GM21786 (cell line): ENCODE results near the gene TRIB2.
A peak's percentile ranks its signal among the peaks of the same experiment; 100 is the strongest.
"Not testable (repeated sequence)": the region's sequence is repeated elsewhere in the genome, so short reads cannot be mapped to it uniquely, and the experiment has no call there.

ENCODE experiments used
- ATAC-seq: cut with Tn5 transposase; IDR thresholded peaks from one replicate; pipeline ENCODE4 v1.9.1; 2021; ENCODE audit not compliant: unreplicated experiment

Gene TRIB2

DNA sequence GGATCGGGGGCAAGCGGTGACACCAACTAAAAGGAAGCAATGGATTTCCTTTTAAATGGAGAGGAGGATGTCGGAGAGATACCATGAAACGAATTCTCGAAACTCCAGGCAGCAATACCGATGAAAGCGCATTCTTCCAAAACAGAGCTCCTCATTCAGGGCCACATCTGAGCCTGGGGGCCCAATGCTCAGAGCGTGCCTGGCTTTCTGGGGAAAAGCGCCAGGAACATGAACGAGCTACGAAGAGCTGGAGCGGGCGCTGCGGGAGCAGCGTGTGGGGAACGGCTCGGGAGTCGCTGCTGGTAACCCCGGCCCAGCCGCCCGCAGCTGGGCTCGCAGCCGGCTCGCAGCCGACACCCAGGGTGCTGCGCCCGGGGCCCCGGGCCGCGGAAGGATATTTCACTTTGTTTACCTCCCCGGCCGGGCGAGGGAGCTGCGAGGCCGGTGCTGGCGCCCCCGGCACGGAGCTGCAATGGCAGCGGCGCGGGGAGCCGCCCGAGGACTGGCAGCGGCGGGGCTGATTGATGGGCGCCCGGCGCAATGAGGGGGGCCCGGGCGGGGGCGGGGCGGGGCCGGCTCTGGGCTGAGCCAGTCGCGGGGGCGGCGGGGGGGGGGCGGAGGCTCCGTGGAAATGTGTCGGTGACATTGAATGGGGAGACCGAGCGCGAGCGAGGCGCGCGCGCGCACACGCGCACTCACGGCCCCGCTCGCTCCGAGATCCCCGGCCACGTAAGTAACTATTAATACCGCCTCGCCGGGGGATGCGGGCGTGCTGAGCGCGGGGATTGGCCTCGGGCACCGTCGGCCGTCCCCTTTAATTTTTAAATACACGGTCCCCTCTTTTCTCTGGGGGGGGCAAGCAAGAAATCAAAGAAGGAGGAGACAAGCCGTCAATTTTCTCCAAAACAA is at the start of gene TRIB2:
Gene TRIB2 (plus strand): TSS at position 655 of the 909 bp plus-strand sequence. CDS start 1,372 bp downstream, outside the sequence.
- ATAC-seq: peak; percentile 55

DNA sequence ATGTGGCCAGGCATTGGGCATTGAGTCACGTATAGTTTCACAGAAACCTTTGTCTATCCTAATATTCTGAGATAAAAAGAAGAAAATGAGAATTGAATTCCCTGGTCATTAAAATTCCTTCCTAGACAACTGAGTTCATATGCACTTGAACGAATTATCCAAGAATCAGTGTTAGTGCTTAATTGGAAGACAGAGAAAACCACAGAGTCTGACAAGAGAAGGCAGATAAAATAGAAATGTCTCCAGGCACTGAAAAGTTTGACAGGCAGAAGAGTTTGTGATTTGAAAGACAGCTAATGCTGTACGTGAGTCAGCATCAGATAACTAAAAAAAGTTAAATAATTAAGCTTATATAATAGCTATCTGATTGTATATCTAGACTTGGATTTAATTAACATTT is 47.7 kb upstream of the TRIB2 start:
- no peak for ATAC-seq

DNA sequence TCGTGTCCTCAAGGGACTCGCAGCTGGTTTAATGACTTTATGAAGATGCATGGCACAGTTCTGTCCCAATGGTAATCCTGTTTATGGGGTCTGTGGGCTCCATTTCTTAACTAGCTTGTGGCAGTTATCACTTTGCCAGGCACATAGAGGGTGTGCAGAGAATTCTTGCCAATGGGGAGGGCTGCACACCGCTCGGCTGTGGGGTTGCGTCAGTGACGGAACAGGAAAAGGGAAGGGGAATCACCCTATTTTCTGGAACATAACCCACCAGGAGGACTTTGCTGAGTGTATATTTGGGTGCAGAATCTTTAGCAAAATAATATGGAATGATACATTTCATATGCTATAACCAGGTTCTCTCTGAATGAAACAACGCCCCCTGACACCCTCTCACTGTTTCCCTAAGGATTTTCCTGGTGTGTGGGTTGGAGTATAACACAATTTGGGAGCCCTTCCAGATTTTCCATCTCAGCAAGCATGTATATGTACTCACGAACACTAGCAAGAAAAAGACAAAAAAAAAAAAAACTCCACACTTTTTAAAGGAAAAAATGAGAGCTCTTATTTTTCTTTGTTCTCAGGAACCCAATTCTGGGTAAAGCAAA is 43.9 kb upstream of the TRIB2 start:
- ATAC-seq: no peak

DNA sequence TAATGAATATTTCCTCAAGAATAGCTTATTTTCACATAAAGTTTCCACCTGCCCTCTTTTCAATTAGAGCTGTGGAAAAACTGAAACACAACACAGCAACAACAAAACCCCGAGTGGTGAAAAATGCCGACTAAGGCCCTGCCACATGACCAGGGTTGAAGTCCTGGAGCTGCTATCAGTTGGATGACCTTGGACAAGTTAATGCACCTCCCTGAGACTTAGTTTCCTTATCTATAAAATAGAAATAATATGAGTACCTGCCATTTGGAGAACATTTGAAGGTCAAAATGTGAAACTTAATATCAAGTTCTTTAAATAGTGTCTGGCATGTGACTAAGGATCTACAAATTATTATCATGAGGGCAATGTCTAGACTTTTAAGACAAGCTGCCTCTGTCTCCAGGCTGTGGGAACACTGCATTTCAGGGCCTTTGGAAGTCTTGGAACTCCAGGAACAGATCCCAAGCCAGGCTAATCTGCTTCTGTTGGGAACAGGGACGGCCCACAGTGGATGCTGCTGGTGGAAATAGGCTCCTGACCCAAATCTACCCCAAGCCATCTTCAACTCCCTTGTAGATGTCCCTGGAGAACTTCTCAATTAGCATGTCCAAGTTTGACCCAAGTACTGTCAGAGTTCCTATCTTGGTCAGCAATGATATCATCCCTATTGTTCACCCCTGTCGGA is 42.0 kb upstream of the TRIB2 start:
- no peak for ATAC-seq

DNA sequence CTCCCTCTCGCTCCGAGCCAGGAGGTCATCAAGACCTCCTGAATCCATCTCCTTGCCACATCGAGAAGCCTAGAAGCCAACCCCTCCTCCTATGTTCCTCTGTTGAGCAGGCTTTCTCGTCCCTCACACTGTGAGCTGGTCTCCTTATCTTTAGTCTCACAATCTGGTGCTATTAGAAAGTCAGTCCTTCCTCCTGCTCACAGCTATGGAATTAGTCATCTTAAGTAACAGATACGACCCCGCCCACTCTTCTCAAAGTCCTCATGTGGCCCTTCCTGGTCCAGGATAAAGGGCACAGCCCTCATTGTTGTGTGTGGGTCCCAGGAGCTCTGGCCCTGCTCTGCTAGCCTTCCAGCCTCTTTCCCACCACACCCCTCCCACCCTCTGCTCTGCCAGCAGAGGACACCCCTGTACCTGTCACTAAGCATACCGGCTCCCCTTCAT is 41.4 kb upstream of the TRIB2 start:
- no peak for ATAC-seq

DNA sequence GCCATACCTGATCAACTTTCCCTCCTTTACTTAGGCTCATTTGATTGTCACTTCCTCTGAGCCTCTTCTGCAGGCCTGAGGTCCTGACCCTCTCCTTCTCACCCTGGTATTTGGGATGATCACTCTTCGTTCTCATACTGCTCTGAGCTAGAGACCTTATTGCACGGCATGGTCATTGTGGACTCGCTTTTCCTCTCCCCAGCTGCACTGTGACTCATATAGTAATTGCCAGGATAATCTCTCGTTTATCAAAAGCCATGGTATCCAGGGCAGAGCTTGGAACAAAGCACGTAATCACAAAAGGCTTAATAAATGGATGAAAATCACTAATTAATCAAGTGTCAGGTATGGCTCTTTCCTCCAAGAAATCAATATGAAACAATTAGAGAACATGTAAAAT is 40.9 kb upstream of the TRIB2 start:
- ATAC-seq: no peak

DNA sequence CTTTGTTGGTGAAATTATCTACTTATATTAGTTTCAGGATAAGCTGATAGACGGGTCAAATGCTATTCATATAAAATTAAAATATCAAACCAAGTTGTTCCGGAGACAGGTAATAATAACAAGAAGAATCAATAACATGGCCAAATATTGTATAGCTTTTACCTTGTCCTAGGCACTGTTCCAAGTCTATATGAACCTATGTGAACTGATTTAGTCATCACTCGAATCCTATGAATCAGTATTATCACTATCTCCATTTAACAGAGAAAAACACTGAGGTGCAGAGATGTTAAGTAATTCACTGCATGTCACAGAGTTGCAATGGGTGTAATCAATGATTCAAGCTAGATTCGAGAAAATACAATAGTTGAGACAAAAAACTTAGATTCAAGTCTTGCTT is 40.0 kb upstream of the TRIB2 start:
- ATAC-seq: no peak

DNA sequence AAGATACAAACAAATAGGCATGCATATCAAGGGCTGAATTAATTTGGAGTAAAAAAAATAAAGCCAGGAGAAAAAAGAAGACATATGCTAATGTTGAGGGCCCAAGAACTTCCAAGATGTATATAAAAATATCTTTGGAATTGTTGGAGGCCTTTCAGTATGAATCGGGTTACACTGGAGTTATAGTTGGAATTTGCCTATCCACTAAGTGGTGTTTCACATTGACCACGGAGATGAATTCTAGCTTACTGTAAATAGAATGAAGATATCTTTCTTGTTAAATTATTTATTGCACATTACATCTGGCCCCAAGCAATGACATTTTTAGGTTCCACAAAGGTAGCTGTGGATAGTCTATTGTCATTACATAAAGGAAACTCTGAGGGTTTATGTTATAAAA is 38.5 kb upstream of the TRIB2 start:
- no peak for ATAC-seq

DNA sequence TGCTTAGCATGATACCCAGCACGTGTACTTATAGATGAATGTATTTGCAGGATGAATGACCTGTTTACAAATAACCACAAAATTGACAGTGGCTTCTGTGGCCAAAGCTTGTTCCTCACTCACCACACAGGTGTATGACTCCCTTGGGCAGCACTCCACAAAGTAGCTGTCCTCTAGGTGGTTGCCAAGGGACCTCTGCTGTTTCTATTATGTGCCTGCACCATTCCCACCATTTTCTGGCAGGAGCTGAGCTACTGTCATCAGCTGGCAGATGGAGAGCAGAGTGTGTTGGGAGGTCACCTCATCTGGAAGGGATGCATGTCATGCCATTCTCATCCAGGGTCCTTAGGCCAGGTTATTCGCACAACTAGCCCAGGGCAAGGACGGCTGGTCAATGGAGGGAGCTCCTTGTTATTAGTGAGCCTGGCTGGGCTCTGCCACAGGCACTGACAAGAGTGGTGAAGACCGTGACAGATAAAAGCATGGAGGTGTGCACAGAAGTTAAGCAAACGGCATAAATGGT is 37.1 kb upstream of the TRIB2 start:
- no peak for ATAC-seq

DNA sequence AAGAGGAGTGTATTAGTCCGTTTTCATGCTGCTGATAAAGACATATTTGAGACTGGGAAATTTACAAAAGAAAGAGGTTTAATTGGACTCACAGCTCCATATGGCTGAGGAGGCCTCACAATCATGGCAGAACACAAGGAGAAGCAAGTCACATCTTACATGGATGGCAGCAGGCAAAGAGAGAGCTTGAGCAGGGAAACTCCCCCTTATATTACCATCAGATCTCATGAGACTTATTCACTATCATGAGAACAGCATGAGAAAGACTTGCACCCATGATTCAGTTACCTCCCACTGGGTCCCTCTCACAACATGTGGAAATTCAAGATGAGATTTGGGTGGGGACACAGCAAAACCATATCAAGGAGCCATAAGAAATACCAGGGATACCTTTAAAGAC is 36.6 kb upstream of the TRIB2 start:
- not testable (repeated sequence) for ATAC-seq

DNA sequence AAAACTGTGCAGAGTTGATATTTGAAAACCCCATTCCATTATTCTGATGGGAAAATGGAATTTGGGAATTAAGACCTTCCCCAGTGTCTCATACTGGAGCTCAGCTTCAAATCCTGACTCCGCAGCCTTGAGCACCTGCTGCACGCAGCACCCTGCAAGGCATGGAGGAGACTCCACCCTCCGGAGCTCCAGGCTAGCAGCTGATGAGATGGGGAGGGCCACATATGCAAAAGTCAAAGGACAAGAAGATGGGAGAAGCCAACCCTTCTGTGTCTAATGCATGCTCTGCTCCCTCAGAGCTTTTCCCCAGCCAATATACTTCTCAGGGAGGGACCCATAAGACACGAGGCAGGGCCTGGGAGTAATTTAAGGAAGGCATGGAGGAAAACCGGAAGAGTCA is 34.7 kb upstream of the TRIB2 start:
- ATAC-seq: no peak

DNA sequence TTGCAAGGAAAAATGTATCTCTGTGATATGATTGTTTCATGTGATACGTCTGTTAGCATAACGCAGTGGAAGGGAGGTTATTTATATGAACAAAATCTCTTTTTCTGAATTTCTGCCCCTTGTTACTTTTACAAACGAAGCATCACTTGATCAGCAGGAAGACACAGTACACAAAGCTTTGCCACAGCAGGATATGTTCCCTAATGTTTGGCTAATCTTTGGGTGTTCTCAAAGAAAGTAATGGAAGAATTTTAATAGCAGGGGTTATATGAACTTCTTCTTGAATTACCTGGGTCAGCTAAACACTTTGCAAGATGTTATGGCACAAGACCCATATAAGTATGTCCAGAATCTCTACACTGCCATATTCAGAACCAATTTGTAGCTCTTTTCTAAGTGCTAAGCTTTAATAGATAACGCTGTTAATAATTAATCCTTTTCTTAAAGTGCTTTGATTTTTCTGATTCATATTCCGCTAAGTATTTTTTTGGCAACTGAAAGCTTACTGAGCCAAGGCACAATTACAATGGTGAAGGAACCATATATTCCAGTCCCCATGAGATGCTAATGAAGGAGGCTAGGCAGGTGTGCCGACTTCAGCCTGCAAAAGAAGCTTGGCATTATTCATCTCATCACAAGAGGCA is 33.2 kb upstream of the TRIB2 start:
- no peak for ATAC-seq

DNA sequence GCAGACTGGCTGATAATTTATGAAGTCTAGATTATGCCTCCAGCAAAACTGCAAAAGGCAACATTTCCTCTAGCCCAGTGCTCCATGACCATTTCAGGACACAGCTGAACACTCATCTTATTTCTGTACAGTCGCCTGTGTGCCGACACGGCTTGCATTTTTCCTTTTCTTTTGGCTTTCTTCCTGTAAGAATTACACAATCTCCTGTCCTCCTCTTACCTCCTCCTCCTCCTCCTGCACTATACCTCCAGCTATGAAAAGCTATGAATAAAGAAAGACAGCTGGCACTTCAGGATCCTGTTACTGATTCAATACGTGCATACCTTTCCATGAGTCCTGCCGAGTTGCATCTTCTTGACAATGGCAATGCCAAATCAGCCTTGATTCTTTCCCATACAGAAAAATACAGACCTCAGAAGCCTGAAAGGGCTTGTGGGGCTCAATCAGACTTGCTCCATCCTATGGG is 32.2 kb upstream of the TRIB2 start:
- ATAC-seq: no peak

DNA sequence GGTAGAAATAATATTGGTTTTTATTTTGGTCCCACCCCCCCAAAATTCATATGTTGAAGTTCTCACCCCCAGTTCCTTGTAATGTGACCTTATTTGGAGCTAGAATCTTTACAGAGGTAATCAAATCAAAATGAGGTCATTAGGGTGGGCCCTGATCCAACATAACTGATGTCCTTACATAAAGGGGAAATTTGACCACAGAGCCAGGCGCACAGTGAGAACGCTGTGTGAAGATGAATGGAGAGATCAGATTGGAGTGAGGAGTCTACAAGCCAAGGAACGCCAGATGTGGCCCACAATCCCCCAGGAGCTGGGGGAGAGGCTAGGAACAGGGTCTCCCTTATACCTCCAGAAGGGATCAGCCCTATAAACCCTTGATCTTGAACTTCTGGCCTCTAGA is 31.6 kb upstream of the TRIB2 start:
- no peak for ATAC-seq

DNA sequence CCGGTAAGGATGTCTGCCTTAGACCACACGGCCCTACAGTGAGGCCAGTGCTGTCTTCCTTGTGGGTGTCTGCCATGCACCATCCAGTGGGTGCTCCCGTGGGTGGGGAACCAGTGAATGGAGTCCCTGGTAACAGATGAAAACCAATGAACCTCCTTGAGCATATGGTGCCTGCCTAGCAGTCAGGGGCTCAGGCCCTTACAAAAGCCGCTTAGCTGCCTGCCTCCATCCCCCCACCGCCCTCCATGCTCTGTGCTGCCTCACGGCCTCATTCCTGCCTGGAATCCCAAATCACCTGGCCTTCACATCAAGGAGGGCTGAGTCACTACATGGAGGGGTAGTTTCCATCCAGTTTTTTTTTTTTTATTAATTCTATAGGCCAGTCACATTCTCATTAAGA is 30.8 kb upstream of the TRIB2 start:
- ATAC-seq: no peak

DNA sequence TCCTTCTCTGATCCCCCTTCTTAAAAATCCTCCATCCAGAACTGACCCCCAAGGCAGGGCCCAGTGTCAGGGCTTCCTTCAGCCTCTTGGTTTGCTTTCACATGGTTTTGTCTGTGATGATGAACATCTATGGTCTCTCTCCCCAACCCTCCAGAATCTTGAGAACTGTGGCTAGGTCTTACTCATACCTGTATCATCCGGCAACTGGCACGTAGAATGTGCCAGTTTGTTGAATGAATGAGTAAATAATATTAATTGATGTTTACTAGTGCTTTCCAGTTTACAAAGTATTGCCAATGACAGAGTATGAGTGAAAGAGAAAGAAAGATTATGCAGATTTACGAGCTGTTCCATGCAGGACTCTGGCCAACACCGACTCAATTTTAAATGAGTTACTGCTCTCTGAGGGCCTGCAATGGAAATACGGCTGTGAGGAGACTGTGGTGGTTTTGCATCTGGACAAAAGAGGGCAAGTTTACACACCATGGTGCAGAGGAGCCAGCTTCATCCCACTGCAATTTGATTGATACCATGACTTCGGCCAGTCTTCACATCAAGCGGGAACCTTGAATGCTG is 29.9 kb upstream of the TRIB2 start:
- no peak for ATAC-seq

DNA sequence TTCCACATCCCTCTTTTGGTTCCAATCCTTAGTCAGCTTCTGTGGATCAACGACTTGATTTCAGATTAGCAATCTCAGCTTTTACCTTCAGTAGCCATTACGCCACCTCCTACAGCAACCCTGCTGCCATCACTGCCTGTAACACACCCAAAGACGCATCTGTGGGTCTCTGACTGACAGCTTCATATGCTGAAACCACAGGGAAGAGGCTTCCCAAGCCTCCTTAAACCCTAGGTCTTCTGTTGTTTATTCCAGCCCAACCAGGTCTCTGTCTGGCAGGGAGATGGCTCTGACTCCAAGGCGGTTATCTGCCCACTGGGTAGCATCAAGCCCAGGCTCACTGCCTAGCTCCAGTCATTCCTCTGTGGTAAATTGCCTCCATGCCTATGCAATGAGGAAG is 28.6 kb upstream of the TRIB2 start:
- no peak for ATAC-seq

DNA sequence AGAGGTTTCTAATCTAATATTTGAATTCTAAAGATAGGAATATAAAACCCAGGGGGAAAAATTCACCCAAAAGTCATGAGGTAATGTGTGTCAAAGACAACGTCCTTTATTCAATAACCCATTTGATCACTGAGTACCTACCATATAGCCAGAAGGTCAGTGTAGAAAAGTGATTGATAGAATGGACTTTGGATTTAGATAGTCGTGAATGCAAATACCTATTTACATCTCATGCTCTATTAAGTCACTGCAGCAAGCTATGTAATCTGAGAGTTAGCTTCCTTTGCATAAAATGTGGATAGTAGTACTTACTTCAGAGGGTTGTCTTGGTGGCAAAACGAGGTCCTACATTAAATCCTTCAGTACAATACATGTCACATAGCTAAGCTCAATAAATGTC is 27.8 kb upstream of the TRIB2 start:
- ATAC-seq: no peak

DNA sequence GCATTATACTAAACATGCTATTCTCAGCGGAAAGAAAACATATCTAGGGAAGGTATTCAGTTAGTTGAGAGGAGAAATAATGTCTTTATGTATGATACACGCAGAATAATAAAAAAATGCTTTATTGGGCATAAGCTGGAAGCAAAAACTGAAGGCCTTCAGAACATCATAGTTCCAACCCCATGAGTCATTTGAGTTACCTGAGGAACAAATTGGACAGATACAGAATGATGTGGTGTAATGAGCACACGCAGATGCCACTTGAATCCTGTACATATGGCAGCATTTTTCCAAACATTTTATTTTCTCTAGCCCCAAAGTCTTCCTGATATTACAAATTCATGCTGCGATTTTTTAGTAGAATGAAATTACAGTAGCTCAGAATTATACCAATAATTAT is 23.2 kb upstream of the TRIB2 start:
- no peak for ATAC-seq

DNA sequence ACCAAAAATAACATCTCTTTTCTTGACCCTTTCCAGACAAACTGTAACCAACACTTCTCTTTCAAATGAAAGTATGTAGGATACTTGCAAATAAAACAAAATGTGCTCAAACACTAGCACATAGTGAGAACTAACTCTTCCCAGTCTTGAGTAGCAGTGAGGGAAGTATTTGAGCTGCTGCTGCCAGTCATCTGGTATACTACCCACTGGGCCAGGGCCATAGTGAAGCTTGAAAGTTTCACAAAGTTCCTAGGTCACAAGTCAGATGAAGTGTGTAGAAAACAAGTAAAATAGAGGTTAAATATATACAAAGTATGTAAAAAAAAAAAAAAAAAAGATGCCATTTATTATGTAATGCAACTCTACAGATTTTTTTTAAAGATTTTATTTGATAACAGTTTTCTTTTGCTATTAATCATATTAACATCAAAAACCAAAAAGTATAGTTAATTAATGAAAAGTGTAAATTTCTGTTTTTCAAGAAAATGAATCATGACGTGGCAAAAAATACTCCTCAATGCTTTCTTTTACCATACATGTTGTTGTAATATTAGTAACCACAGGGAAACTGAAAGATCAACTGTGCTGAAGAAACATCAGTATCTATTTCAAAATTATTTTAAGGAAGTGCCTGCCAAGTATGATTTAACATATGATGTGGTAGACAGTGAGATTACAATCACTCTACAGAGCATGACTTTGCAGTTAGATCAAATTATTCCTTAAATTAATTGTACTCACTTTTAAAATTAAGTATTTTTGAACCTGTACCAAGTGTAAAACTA is 21.6 kb upstream of the TRIB2 start:
- no peak for ATAC-seq
